Stomach (tissue), 9 donors: ENCODE results near the gene WNT4. TPM values are rescaled to one million over a fixed set of nuclear protein-coding genes. Genes with fewer than 3 reads are reported as not detected.

Source experiments
- DNase-seq, 2 donors: peaks; one replicate each; pipeline versions ENCODE4 v3.0.0 to v3.0.0-alpha.2; 2013 to 2019
- H3K27ac ChIP-seq, 5 donors: fragments of 200-600 bp in 4 of 5; sonication (generic) in 4 of 5; one replicate each; pipeline ENCODE4 v1.5.1; 2013 to 2019; ENCODE audit warnings: mild to moderate bottlenecking in 1 of 5, moderate library complexity in 1 of 5
- H3K27me3 ChIP-seq, 3 donors: fragments of 200-600 bp; sonication (generic); one replicate each; pipeline ENCODE4 v1.5.1; 2017 to 2019; ENCODE audit warnings: mixed run types in 1 of 3
- H3K36me3 ChIP-seq, 4 donors: fragments of 200-600 bp; sonication (generic); 1 replicate in 3 of 4; 2 replicates in 1 of 4; pipeline ENCODE4 v1.5.1; 2016 to 2019
- H3K4me1 ChIP-seq, 4 donors: fragments of 200-600 bp; sonication (generic); one replicate each; pipeline ENCODE4 v1.5.1; 2016 to 2019
- H3K4me3 ChIP-seq, 4 donors: fragments of 200-600 bp; sonication (generic) in 3 of 4; one replicate each; pipeline ENCODE4 v1.5.1; 2016 to 2019; ENCODE audit warnings: mild to moderate bottlenecking in 1 of 4
- H3K9me3 ChIP-seq, 4 donors: fragments of 200-600 bp; sonication (generic); one replicate each; pipeline ENCODE4 v1.5.1; 2016 to 2019
- EP300 ChIP-seq: sonication (generic); formaldehyde crosslinking; IDR thresholded peaks from one replicate; pipeline ENCODE4 v1.6.1; 2017; ENCODE audit warnings: antibody characterized with exemption
- POLR2A ChIP-seq, 4 donors: fragments of 450-650 bp; IDR thresholded peaks; one replicate each; pipeline ENCODE4 v1.6.1; 2016; ENCODE audit warnings: antibody characterized with exemption in 4 of 4, control low read depth in 2 of 4, mild to moderate bottlenecking in 1 of 4, moderate library complexity in 1 of 4
- POLR2AphosphoS5 ChIP-seq, 3 donors: sonication (generic); formaldehyde crosslinking; IDR thresholded peaks; one replicate each; pipeline ENCODE4 v1.6.1; 2016; ENCODE audit warnings: antibody characterized with exemption in 3 of 3
- WGBS, 5 donors: extraction: QIAGEN DNeasy Blood & Tissue Kit in 3 of 5; methylation state at CpG; one replicate each; pipeline versions ENCODE4 v1.1.5 to v1.1.7; 2013 to 2018; 5-methylcytosine and 5-hydroxymethylcytosine counted together
- intact Hi-C: fragments of 100-400 bp; cut with DNase I; formaldehyde crosslinking; loops from one replicate; pipeline ENCODE4 v1.15.1; 2023; ENCODE audit warnings: low total_unique reads
- polyA plus RNA-seq, 3 donors: library from polyadenylated mRNA; stranded (reverse); fragments of 200-250 nt; gene quantifications; one replicate each; pipeline ENCODE4 v1.2.3, GENCODE V29; 2013
- total RNA-seq, 5 donors: library from RNA; depleted of rRNA; stranded (reverse); fragments of >200 nt; gene quantifications; one replicate each; pipeline versions ENCODE4 v1.1.0 to v1.2.3, GENCODE V29; 2014 to 2016
- TF ChIP-seq, protein P1 (sequence below), 7 experiments: fragments of 450-650 bp in 4 of 7; fragments of 200-600 bp in 3 of 7; sonication (generic) in 3 of 7; IDR thresholded peaks; one replicate each; pipeline ENCODE4 v1.5.1; 2016 to 2019; ENCODE audit warnings: antibody characterized with exemption in 7 of 7, control low read depth in 2 of 7, mild to moderate bottlenecking in 1 of 7
- donor health status: healthy with polysubstance abuse.
- donor health status: Bipolar disorder and iron deficiency.
- donor health status: healthy.

Gene WNT4
- total and polyA plus RNA-seq, 8 donors = 0.58 to 10.0 (median 4.5) TPM

DNA sequence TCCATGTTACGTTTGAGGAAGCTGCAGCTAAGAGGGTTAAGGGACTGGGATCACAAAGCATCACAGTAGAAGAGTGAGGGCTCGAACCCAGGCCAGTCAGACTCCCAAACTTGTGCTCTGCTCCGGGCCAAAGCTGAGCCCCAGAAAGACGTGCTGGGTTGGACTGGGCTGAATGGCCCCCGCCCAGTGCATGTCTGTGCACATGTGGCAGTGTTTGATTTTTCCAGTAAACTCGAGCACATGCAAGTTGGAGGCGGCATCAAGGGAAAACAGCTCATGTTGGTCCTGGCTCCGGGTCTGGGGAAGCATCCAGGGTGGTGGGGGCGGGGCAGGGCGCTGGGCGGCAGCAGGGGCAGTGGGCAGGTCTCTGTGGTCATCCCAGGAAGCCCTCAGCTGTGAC, 39.8 kb upstream of the WNT4 start:
- H3K27ac ChIP-seq = no peak overlapping the region
- peaks cover 0 to 5% (median 0%) of the 10 kb centered on the region in 4 donors for H3K9me3 ChIP-seq
- 49 to 62% (median 53%) methylated on average over 6 to 11 of the region's 11 CpGs for WGBS, 5 donors
- H3K36me3 ChIP-seq = no peaks in the 10 kb centered on the region
- intact Hi-C loops = no loop called here
- H3K27me3 ChIP-seq = peaks cover 0 to 36% (median 0%) of the 10 kb centered on the region in 3 donors
- TF ChIP-seq, protein P1, sequence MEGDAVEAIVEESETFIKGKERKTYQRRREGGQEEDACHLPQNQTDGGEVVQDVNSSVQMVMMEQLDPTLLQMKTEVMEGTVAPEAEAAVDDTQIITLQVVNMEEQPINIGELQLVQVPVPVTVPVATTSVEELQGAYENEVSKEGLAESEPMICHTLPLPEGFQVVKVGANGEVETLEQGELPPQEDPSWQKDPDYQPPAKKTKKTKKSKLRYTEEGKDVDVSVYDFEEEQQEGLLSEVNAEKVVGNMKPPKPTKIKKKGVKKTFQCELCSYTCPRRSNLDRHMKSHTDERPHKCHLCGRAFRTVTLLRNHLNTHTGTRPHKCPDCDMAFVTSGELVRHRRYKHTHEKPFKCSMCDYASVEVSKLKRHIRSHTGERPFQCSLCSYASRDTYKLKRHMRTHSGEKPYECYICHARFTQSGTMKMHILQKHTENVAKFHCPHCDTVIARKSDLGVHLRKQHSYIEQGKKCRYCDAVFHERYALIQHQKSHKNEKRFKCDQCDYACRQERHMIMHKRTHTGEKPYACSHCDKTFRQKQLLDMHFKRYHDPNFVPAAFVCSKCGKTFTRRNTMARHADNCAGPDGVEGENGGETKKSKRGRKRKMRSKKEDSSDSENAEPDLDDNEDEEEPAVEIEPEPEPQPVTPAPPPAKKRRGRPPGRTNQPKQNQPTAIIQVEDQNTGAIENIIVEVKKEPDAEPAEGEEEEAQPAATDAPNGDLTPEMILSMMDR (IDR thresholded peaks at IDR 0.05) = no peak
- TF ChIP-seq POLR2A (IDR thresholded peaks at IDR 0.05) (no peak), POLR2AphosphoS5 (IDR thresholded peaks at IDR 0.05) (no peak), EP300 (no peak)
- no peak overlapping the region for H3K4me3 ChIP-seq
- no peaks in the 10 kb centered on the region for H3K4me1 ChIP-seq
- no peak for DNase-seq

DNA sequence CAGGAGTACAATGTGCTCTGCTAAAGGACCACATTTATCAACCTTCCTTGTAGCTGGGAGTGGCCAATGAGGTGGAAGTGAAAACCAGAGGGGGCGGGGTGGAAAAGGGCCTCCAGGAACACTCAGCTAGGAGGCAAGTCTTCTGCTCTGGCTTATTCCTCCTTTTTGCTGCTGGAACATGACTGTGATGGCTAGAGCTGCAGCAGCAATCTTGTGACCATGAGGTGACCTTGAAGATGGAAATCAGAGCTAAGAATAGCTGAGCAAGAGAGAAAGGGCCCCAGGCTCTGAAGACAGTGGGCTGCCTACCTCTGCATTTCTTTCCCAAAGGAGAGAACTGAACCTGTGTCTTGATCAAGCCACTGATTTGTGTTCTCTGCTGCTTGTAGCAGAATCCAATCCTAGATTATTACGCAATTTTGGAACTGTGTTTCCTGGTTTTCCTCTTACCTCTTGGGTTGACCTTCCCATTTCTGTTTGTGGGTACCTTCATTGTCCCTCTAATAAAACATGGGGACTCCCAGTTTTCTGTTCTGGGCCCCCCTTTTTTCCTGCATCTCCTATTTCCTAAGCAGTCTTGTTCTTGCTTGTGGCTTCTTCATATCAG, 36.4 kb upstream of the WNT4 start:
- no peak for DNase-seq
- 92 to 100% (median 98%) methylated on average over 2 of the region's 2 CpGs for WGBS, 5 donors
- intact Hi-C loops = no loop called here

DNA sequence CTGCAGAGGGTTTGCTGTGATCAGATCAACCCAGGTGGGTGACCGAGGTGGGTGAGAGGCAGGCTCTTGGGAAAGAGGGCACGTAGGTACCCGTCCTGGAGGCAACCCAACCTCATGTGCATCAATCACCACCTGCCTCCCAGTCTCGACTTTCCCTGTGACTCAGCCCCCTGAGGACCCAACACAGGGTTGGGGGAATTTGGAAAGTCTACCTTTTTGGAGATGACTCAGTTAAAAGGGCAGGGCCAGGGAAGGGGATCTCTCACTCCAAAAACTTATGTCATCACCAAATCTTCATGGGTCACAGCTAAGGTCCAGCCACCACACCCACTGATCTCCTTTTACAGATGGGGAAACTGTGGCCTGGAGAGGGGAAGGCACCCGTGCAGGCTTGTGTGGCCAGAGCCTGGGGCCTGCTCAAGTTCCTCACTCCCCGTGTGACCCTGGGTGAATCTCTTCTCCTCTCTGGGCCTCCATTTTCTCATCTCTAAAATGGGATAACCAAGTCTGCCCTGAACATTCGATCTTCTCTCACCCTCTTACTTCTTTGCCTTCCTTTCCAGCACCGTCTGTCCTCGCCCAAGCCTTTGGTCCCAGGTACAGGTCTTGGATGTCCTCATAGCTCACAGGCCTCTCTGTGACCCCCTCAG, 34.6 kb upstream of the WNT4 start:
- TF ChIP-seq, protein P1 (IDR thresholded peaks at IDR 0.05) = no peak
- no peak for TF ChIP-seq EP300
- TF ChIP-seq POLR2AphosphoS5 (IDR thresholded peaks at IDR 0.05) = no peak
- no peak for TF ChIP-seq POLR2A (IDR thresholded peaks at IDR 0.05)
- WGBS, 5 donors = 74 to 87% (median 82%) methylated on average over 9 of the region's 9 CpGs
- Histone ChIP-seq H3K4me3 (no peak overlapping the region), H3K4me1 (no peaks in the 10 kb centered on the region), H3K27me3 (peaks cover 0 to 12% (median 0%) of the 10 kb centered on the region in 3 donors), H3K36me3 (no peaks in the 10 kb centered on the region), H3K27ac (no peak overlapping the region), H3K9me3 (peaks cover 0 to 5% (median 0%) of the 10 kb centered on the region in 4 donors)
- intact Hi-C loops = no loop called here
- no peak for DNase-seq

More for the DNA sequence above, 36.4 kb upstream of the WNT4 start:
- Histone ChIP-seq H3K4me3 (no peak overlapping the region), H3K9me3 (peaks cover 0 to 5% (median 0%) of the 10 kb centered on the region in 4 donors), H3K36me3 (no peaks in the 10 kb centered on the region), H3K27me3 (peaks cover 0 to 28% (median 0%) of the 10 kb centered on the region in 3 donors), H3K4me1 (no peaks in the 10 kb centered on the region), H3K27ac (no peak overlapping the region)
- TF ChIP-seq POLR2AphosphoS5 (IDR thresholded peaks at IDR 0.05) (no peak), POLR2A (IDR thresholded peaks at IDR 0.05) (no peak), EP300 (no peak)
- TF ChIP-seq, protein P1 (IDR thresholded peaks at IDR 0.05) = no peak

DNA sequence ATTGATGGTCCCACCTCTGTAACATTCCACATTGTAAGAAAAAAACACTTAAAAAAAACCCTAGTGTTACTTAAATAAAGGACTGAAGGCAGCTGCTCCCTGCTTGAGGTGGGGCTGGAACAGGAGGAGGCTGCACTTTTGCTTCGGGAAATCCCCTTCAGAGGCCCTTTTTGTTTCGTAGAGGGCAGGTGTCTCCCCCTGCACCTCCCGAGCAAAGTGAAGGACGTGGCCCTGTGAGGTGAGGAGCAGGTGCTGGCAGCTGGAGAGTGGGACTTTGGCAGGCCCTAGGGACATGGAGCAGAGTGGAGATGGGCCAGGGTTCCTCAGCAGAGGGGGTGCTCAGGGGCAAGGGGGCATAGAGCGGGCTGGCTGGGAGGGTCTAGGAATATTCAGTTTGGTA, 33.4 kb upstream of the WNT4 start:
- Histone ChIP-seq H3K4me3 (no peak overlapping the region), H3K36me3 (no peaks in the 10 kb centered on the region), H3K9me3 (peaks cover 0 to 5% (median 0%) of the 10 kb centered on the region in 4 donors), H3K27me3 (peaks cover 0 to 3% (median 0%) of the 10 kb centered on the region in 3 donors), H3K4me1 (no peaks in the 10 kb centered on the region), H3K27ac (no peak overlapping the region)
- intact Hi-C loops = no loop called here
- no peak for DNase-seq
- WGBS, 5 donors = 35 to 43% (median 41%) methylated on average over 5 of the region's 5 CpGs
- TF ChIP-seq POLR2A (IDR thresholded peaks at IDR 0.05) (no peak), EP300 (no peak), POLR2AphosphoS5 (IDR thresholded peaks at IDR 0.05) (no peak)
- TF ChIP-seq, protein P1 (IDR thresholded peaks at IDR 0.05) = no peak
